Ovary (tissue), 3 donors: ENCODE results near the gene PSMB3.

Source experiments
- CTCF ChIP-seq, 3 donors: fragments of 450-650 bp in 2 of 3; fragments of 200-600 bp in 1 of 3; IDR thresholded peaks; one replicate each; pipeline versions ENCODE4 v1.5.1 to v1.8.0; 2016 to 2022; ENCODE audit warnings: antibody characterized with exemption in 3 of 3, mild to moderate bottlenecking in 1 of 3
- EP300 ChIP-seq: sonication (generic); formaldehyde crosslinking; IDR thresholded peaks from one replicate; pipeline ENCODE4 v1.6.1; 2017; ENCODE audit warnings: antibody characterized with exemption
- POLR2A ChIP-seq: fragments of 450-650 bp; IDR thresholded peaks from one replicate; pipeline ENCODE4 v1.6.1; 2017; ENCODE audit warnings: antibody characterized with exemption, mild to moderate bottlenecking, moderate library complexity
- donor health status: DM: no; HTN: no; CAD: no.

GRCh38 chr17:38809828-38810227, 57.3 kb downstream of the PSMB3 start:
- no peak for TF ChIP-seq CTCF (IDR thresholded peaks at IDR 0.05)
- TF ChIP-seq POLR2A: no peak
- TF ChIP-seq EP300: no peak
